ENCODE results near the gene IL18RAP. TPM values are rescaled to one million over a fixed set of nuclear protein-coding genes. Genes with fewer than 3 reads are reported as not detected.

Gene IL18RAP
- total and polyA plus RNA-seq, 2 experiments from 2014 or later, result not detected

GRCh38 chr2:102383722-102384121, 39.2 kb upstream of the IL18RAP start:
- no peak overlapping the region for H3K4me2 ChIP-seq
- no peaks in the 10 kb centered on the region for H3K4me1 ChIP-seq (ENCODE audit: insufficient read depth)
- H3K36me3 ChIP-seq (ENCODE audit: insufficient read depth), result no peaks in the 10 kb centered on the region
- 0 out of 2 replicates have a peak, but pooled peaks cover 3% of the 10 kb centered on the region for H3K9me2 ChIP-seq (ENCODE audit: insufficient read depth)
- Mint-ChIP-seq H3K9me3 (peaks cover 55% of the 10 kb centered on the region), H3K4me1 (no peaks in the 10 kb centered on the region), H3K27ac (no peak overlapping the region), H3K27me3 (ENCODE audit: insufficient read depth, low read depth, poor library complexity) (no peaks in the 10 kb centered on the region), H3K4me3 (no peak overlapping the region), H3K36me3 (ENCODE audit: low read depth) (peaks cover 15% of the 10 kb centered on the region)
- H4K20me1 ChIP-seq (replicated peaks; ENCODE audit: insufficient read depth), result no peaks in the 10 kb centered on the region
- no peak overlapping the region for H3K27ac ChIP-seq (ENCODE audit: low read depth)
- H3K79me2 ChIP-seq (replicated peaks; ENCODE audit: insufficient read depth), result no peaks in the 10 kb centered on the region
- TF ChIP-seq ZNF462 (CRISPR knock-in tag; IDR thresholded peaks at IDR 0.05) (no peak), CREB1 (CRISPR knock-in tag; IDR thresholded peaks at IDR 0.05; ENCODE audit: low read depth) (no peak), EZH2 (IDR thresholded peaks at IDR 0.05; ENCODE audit: low read depth, unreplicated experiment) (no peak)
- H2AFZ ChIP-seq, result no peak overlapping the region
- H3F3A ChIP-seq (replicated peaks; ENCODE audit: low read depth), result no peaks in the 10 kb centered on the region
- no peaks in the 10 kb centered on the region for H3K27me3 ChIP-seq (ENCODE audit: insufficient read depth)
- no peak for ATAC-seq
- no peak overlapping the region for H3K4me3 ChIP-seq
- no peak for DNase-seq (ENCODE audit: low spot score)

- no peak for DNase-seq (ENCODE audit: low spot score)
- no peak for ATAC-seq
- Histone ChIP-seq H3K9me2 (ENCODE audit: insufficient read depth) (0 out of 2 replicates have a peak, but pooled peaks cover 3% of the 10 kb centered on the region), H2AFZ (no peak overlapping the region), H3K4me2 (no peak overlapping the region), H3K27ac (ENCODE audit: low read depth) (no peak overlapping the region), H3K79me2 (replicated peaks; ENCODE audit: insufficient read depth) (no peaks in the 10 kb centered on the region), H4K20me1 (replicated peaks; ENCODE audit: insufficient read depth) (no peaks in the 10 kb centered on the region), H3F3A (replicated peaks; ENCODE audit: low read depth) (no peaks in the 10 kb centered on the region), H3K36me3 (ENCODE audit: insufficient read depth) (no peaks in the 10 kb centered on the region), H3K4me1 (ENCODE audit: insufficient read depth) (no peaks in the 10 kb centered on the region), H3K27me3 (ENCODE audit: insufficient read depth) (no peaks in the 10 kb centered on the region), H3K4me3 (no peak overlapping the region)
- peaks cover 40% of the 10 kb centered on the region for H3K9me3 Mint-ChIP-seq
- peaks cover 9% of the 10 kb centered on the region for H3K36me3 Mint-ChIP-seq (ENCODE audit: low read depth)
- no peaks in the 10 kb centered on the region for H3K4me1 Mint-ChIP-seq
- no peaks in the 10 kb centered on the region for H3K27me3 Mint-ChIP-seq (ENCODE audit: insufficient read depth, low read depth, poor library complexity)
- no peak overlapping the region for H3K27ac Mint-ChIP-seq
- no peak overlapping the region for H3K4me3 Mint-ChIP-seq
- TF ChIP-seq ETS1 (IDR thresholded peaks at IDR 0.05) (no peak), POLR2AphosphoS5 (IDR thresholded peaks at IDR 0.05; ENCODE audit: low read depth) (no peak), ZNF331 (CRISPR knock-in tag; IDR thresholded peaks at IDR 0.05; ENCODE audit: low read depth) (no peak)
These were observed 37.4 kb upstream of the IL18RAP start for GRCh38 chr2:102385522-102385921.

Measured in GM23338 (cell line).